ENCODE data around the gene PSMD3.

PSMD3 gene

GRCh38 chr17:39971076-39971603 is 9.5 kb upstream of the PSMD3 start:
- DNase-seq (ENCODE audit: low spot score): no peak
- no peak for TF ChIP-seq CTCF (IDR thresholded peaks at IDR 0.05; ENCODE audit: extremely low read depth, missing control alignments)

DNA sequence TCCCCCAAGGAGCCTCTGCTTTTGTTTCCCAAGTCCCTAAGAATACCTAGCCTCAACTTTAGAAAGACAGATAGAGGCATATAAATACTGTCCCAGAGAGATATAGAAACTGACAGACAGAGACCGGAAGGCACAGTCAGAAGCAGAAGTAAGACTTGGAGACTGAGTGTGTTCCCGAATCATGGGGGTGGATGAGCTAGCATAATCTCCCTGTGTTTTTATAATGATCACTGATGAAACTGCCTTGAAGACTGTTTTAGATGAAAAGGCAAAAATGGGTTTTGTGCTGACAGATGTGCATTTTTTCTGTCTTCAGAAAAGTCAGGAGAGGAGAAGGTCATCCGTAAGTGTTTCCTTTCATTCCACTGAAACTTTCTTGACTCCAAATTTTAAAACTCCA is 8.3 kb upstream of the PSMD3 start:
- TF ChIP-seq CTCF (IDR thresholded peaks at IDR 0.05; ENCODE audit: extremely low read depth, missing control alignments): no peak
- DNase-seq (ENCODE audit: low spot score): no peak

- DNase-seq (ENCODE audit: low spot score): no peak
- no peak for TF ChIP-seq CTCF (IDR thresholded peaks at IDR 0.05; ENCODE audit: extremely low read depth, missing control alignments)
These were observed 7.1 kb upstream of the PSMD3 start for GRCh38 chr17:39973496-39973895.

GRCh38 chr17:39974433-39974832 is 6.2 kb upstream of the PSMD3 start:
- TF ChIP-seq CTCF (IDR thresholded peaks at IDR 0.05; ENCODE audit: extremely low read depth, missing control alignments): no peak
- no peak for DNase-seq (ENCODE audit: low spot score)

- TF ChIP-seq CTCF (IDR thresholded peaks at IDR 0.05; ENCODE audit: extremely low read depth, missing control alignments): no peak
- no peak for DNase-seq (ENCODE audit: low spot score)
These were observed 4.8 kb upstream of the PSMD3 start for GRCh38 chr17:39975801-39976200.

- DNase-seq (ENCODE audit: low spot score): no peak
- TF ChIP-seq CTCF (IDR thresholded peaks at IDR 0.05; ENCODE audit: extremely low read depth, missing control alignments): no peak
These were observed 1.5 kb upstream of the PSMD3 start for GRCh38 chr17:39979016-39979670.

- peak; percentile 22 for DNase-seq (ENCODE audit: low spot score)
- TF ChIP-seq CTCF (IDR thresholded peaks at IDR 0.05; ENCODE audit: extremely low read depth, missing control alignments): no peak
These were observed 685 bp upstream of the PSMD3 start for GRCh38 chr17:39979893-39980350.

Data from GM20000 (cell line).